Keratinocyte (primary cell): ENCODE measurements around the gene IL7R. TPM values are rescaled to one million over a fixed set of nuclear protein-coding genes. Genes with fewer than 3 reads are reported as not detected.
A peak's percentile ranks its signal among the peaks of the same experiment; 100 is the strongest.
"Not testable (repeated sequence)": the region's sequence is repeated elsewhere in the genome, so short reads cannot be mapped to it uniquely, and the experiment has no call there.

Experiments used
- DNase-seq: peaks from one replicate; pipeline ENCODE4 v3.0.0-alpha.2; 2011; ENCODE audit warnings: low read depth, missing footprints, low spot score
- FAIRE-seq: peaks from 2 replicates; lab custom pipeline; 2011; peaks lifted over from hg19 to GRCh38; lab: Jason Lieb, UNC
- H2AFZ ChIP-seq: 2 replicates; pipeline ENCODE4 v1.6.0; 2012; ENCODE audit warnings: low read length, control low read depth, inconsistent platforms; ENCODE audit not compliant: control insufficient read depth
- H3K27ac ChIP-seq: 2 replicates; pipeline ENCODE4 v1.5.1; 2011; ENCODE audit warnings: low read length; ENCODE audit not compliant: control insufficient read depth, insufficient read depth
- H3K27me3 ChIP-seq: 3 replicates; pipeline ENCODE4 v1.6.0; 2011; ENCODE audit warnings: low read length; ENCODE audit not compliant: control insufficient read depth, insufficient read depth; ENCODE audit errors: extremely low read depth
- H3K36me3 ChIP-seq, 2 experiments: 2 replicates in 1 of 2; 3 replicates in 1 of 2; pipeline ENCODE4 v1.5.1; 2011; ENCODE audit warnings: low read length in 2 of 2, mild to moderate bottlenecking in 1 of 2; ENCODE audit not compliant: control insufficient read depth in 2 of 2, insufficient read depth in 2 of 2; ENCODE audit errors: extremely low read depth in 1 of 2
- H3K4me1 ChIP-seq: 3 replicates; pipeline ENCODE4 v1.5.1; 2011; ENCODE audit warnings: low read length; ENCODE audit not compliant: control insufficient read depth, insufficient read depth; ENCODE audit errors: extremely low read depth
- H3K4me2 ChIP-seq: 3 replicates; pipeline ENCODE4 v1.6.0; 2011; ENCODE audit warnings: low read depth, low read length; ENCODE audit not compliant: control insufficient read depth, insufficient read depth; ENCODE audit errors: extremely low read depth
- H3K4me3 ChIP-seq, 3 experiments: fragments of 200-600 bp in 1 of 3; sonication (generic) in 1 of 3; 2 replicates in 2 of 3; 3 replicates in 1 of 3; pipeline ENCODE4 v1.5.1; 2011 to 2016; ENCODE audit warnings: low read length in 3 of 3, mild to moderate bottlenecking in 3 of 3, control low read depth in 2 of 3, inconsistent platforms in 1 of 3, low read depth in 1 of 3, mixed read lengths in 1 of 3, mixed run types in 1 of 3, moderate library complexity in 1 of 3; ENCODE audit not compliant: control insufficient read depth in 2 of 3, insufficient read depth in 2 of 3; ENCODE audit errors: extremely low read depth in 1 of 3
- H3K79me2 ChIP-seq: 2 replicates; pipeline ENCODE4 v1.6.0; 2012; ENCODE audit warnings: low read length; ENCODE audit not compliant: control insufficient read depth, insufficient read depth
- H3K9ac ChIP-seq: 3 replicates; pipeline ENCODE4 v1.6.0; 2011; ENCODE audit warnings: low read length; ENCODE audit not compliant: control insufficient read depth, insufficient read depth; ENCODE audit errors: extremely low read depth
- H3K9me1 ChIP-seq: 3 replicates; pipeline ENCODE4 v1.6.0; 2011; ENCODE audit warnings: low read length; ENCODE audit not compliant: control insufficient read depth, insufficient read depth; ENCODE audit errors: extremely low read depth
- H3K9me3 ChIP-seq: 2 replicates; pipeline ENCODE4 v1.5.1; 2012; ENCODE audit warnings: low read depth, low read length; ENCODE audit not compliant: control insufficient read depth
- H4K20me1 ChIP-seq: 3 replicates; pipeline ENCODE4 v1.6.0; 2011; ENCODE audit warnings: low read length; ENCODE audit not compliant: control insufficient read depth, insufficient read depth; ENCODE audit errors: extremely low read depth
- EZH2 ChIP-seq: IDR thresholded peaks from one replicate; pipeline ENCODE4 v1.6.1; 2012; ENCODE audit warnings: inconsistent platforms, mild to moderate bottlenecking, low read length, moderate library complexity
- dilution Hi-C: fragments of 300-500 bp; cut with MboI; formaldehyde crosslinking; loops from one replicate; pipeline ENCODE4 v1.7.0; 2020; ENCODE audit warnings: low sequenced_read_pairs; ENCODE audit not compliant: extremely low pct_ligation_motif_present
- polyA plus RNA-seq, 5 experiments: library from polyadenylated mRNA; depleted of rRNA in 3 of 5; stranded (reverse) in 3 of 5; stranded (forward) in 1 of 5; unstranded in 1 of 5; fragments of >200 nt; gene quantifications; 1 replicate in 1 of 5; 2 replicates in 3 of 5; 3 replicates in 1 of 5; pipeline versions ENCODE4 v1.2.1 to v1.2.3, GENCODE V29; 2011 to 2012; ENCODE audit warnings: missing spikeins in 2 of 5, low read depth in 1 of 5, low replicate concordance in 1 of 5
- TF ChIP-seq, protein P1 (sequence below), 3 experiments: IDR thresholded peaks in 1 of 3; conservative IDR thresholded peaks in 1 of 3; optimal IDR thresholded peaks in 1 of 3; 2 replicates in 2 of 3; 3 replicates in 1 of 3; pipeline versions ENCODE3 to v1.5.1; 2011; ENCODE audit warnings: low read length in 3 of 3, mild to moderate bottlenecking in 3 of 3, moderate library complexity in 2 of 3, control low read depth in 1 of 3, inconsistent platforms in 1 of 3; ENCODE audit not compliant: insufficient read depth in 2 of 3; ENCODE audit errors: extremely low read depth in 1 of 3

The IL7R gene
- polyA plus RNA-seq, 1 donor (not counting 4 experiments of a cell fraction or from before 2014, with no cell fraction given): 4.7 TPM

DNA sequence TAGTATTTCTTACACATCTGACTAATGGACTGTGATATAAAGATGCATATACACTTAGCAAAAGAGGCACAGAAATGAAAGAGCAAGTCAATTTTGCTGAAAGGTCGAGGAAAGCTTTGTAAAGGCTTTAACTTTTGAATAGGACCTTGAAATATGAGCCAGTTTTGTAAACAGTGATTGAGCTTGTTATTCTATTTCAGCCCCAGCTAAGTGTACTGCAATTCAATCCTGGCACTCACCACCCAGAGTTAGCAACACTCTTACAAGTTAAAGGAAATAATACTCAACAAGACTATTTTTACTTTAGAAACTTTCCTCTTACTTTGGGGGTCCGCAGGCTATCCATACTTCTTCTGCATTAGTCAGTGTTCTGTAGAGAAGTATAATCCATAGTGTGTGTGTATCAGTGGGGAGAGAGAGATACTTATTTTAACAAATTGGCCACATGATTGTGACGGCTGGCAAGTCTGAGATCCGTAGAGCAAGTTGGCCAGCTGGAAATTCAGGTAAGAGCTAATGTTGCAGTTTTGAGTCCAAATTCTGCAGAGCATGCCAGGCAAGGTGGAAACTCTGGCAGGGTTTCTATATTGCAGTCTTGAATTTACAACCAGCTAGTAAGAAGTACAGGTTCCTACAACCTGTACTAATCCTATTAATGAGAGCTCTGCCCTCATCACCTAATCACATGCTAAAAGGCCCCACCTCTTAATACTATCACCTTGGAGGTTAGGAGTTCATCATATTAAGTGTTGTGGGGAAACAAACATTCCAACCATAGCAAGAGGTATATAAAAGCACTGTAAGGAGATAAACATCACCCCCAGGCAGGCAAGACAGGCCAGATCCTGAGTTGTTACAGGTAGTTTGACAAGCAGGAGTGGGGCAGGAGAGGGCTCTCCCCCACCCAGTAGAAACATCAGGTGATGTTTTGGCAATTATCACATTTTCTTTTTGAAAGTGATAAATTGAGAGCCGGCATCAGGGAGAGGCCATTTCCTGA, 33.6 kb downstream of the IL7R start:
- H3K9me1 ChIP-seq: no peaks in the 10 kb centered on the region
- no peaks in the 10 kb centered on the region for H3K27me3 ChIP-seq
- H4K20me1 ChIP-seq: no peaks in the 10 kb centered on the region
- H3K27ac ChIP-seq: no peak overlapping the region
- dilution Hi-C loops: no loop called here
- no peaks in the 10 kb centered on the region for H3K9me3 ChIP-seq
- no peak overlapping the region for H3K9ac ChIP-seq
- peak overlapping the region; percentile 26 for H2AFZ ChIP-seq
- no peak for DNase-seq
- peaks cover 5% of the 10 kb centered on the region for H3K4me1 ChIP-seq
- H3K4me3 ChIP-seq: no peak overlapping the region
- TF ChIP-seq EZH2: no peak
- TF ChIP-seq, protein P1, sequence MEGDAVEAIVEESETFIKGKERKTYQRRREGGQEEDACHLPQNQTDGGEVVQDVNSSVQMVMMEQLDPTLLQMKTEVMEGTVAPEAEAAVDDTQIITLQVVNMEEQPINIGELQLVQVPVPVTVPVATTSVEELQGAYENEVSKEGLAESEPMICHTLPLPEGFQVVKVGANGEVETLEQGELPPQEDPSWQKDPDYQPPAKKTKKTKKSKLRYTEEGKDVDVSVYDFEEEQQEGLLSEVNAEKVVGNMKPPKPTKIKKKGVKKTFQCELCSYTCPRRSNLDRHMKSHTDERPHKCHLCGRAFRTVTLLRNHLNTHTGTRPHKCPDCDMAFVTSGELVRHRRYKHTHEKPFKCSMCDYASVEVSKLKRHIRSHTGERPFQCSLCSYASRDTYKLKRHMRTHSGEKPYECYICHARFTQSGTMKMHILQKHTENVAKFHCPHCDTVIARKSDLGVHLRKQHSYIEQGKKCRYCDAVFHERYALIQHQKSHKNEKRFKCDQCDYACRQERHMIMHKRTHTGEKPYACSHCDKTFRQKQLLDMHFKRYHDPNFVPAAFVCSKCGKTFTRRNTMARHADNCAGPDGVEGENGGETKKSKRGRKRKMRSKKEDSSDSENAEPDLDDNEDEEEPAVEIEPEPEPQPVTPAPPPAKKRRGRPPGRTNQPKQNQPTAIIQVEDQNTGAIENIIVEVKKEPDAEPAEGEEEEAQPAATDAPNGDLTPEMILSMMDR (optimal IDR thresholded peaks at IDR 0.05 in 1 of 3, IDR thresholded peaks at IDR 0.05 in 1 of 3, conservative IDR thresholded peaks at IDR 0.05 in 1 of 3; ENCODE audit: extremely low read depth in 1 of 3, insufficient read depth in 2 of 3, low read length in 3 of 3): no peak
- no peaks in the 10 kb centered on the region for H3K79me2 ChIP-seq
- H3K36me3 ChIP-seq: no peaks in the 10 kb centered on the region
- no peak for FAIRE-seq
- H3K4me2 ChIP-seq: no peak overlapping the region

DNA sequence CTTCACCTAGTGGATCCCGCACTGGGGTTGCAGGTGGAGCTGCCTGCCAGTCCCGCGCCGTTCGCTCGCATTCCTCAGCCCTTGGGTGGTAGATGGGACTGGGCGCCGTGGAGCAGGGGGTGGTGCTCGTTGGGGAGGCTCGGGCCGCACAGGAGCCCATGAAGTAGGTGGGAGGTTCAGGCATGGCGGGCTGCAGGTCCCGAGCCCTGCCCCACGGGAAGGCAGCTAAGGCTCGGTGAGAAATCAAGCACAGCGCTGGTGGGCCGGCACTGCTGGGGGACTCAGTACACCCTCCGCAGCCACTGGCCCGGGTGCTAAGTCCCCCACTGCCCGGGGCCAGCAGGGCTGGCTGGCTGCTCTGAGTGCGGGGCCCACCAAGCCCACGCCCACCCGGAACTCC, 36.1 kb downstream of the IL7R start:
- H3K9me3 ChIP-seq, H3K27ac ChIP-seq, H3K9me1 ChIP-seq, FAIRE-seq, DNase-seq, dilution Hi-C loops, H3K4me3 ChIP-seq, H3K4me2 ChIP-seq, H3K79me2 ChIP-seq, H4K20me1 ChIP-seq, H3K36me3 ChIP-seq, H3K9ac ChIP-seq, H3K27me3 ChIP-seq, H2AFZ ChIP-seq, H3K4me1 ChIP-seq: not testable (repeated sequence)
